Hypothalamus (tissue), 51 donors: Measurements from ENCODE around the gene FBXL16.
A peak's percentile ranks its signal among the peaks of the same experiment; 100 is the strongest.
"Not testable (repeated sequence)": the region's sequence is repeated elsewhere in the genome, so short reads cannot be mapped to it uniquely, and the experiment has no call there.

Experiments used
- DNase-seq, 51 donors: peaks; one replicate each; lab custom pipeline; 2025; lab: John Stamatoyannopoulos, UW

FBXL16 gene

GRCh38 chr16:694187-694862 is 11.3 kb downstream of the FBXL16 start:
- DNase-seq = no peak

GRCh38 chr16:693766-694165 is 11.8 kb downstream of the FBXL16 start:
- DNase-seq = no peak

- DNase-seq = no peak
Measured at GRCh38 chr16:693364-693763, 12.2 kb downstream of the FBXL16 start.

GRCh38 chr16:692356-693108 is 13.1 kb downstream of the FBXL16 start:
- no peak for DNase-seq

- DNase-seq = not testable (repeated sequence)
Measured at GRCh38 chr16:691242-691641, 14.4 kb downstream of the FBXL16 start.

- DNase-seq = no peak
Measured at GRCh38 chr16:689175-689897, 16.3 kb downstream of the FBXL16 start.

GRCh38 chr16:687499-687898 is 18.1 kb downstream of the FBXL16 start:
- no peak for DNase-seq

- no peak for DNase-seq
Measured at GRCh38 chr16:686459-687260, 18.9 kb downstream of the FBXL16 start.

GRCh38 chr16:685967-686366 is 19.6 kb downstream of the FBXL16 start:
- peak in 1 of 51 donors; percentile 13 for DNase-seq

GRCh38 chr16:684961-685696 is 20.5 kb downstream of the FBXL16 start:
- no peak for DNase-seq

- peak; percentile 62 to 99 (median 94) for DNase-seq
Measured at GRCh38 chr16:684071-684794, 21.4 kb downstream of the FBXL16 start, which contains the start of gene JMJD8. Gene JMJD8 (minus strand): TSS chr16:684334. CDS start chr16:684319, 15 bp downstream.

GRCh38 chr16:683396-684070 is 22.1 kb downstream of the FBXL16 start:
- peak in 1 of 51 donors; percentile 13 for DNase-seq

GRCh38 chr16:682493-683395 is 22.9 kb downstream of the FBXL16 start:
- DNase-seq = no peak

- DNase-seq = no peak
Measured at GRCh38 chr16:681746-682427, 23.7 kb downstream of the FBXL16 start.

GRCh38 chr16:680967-681745 is 24.4 kb downstream of the FBXL16 start:
- DNase-seq = peak in 1 of 51 donors; percentile 34

- DNase-seq = peak in 1 of 51 donors; percentile 53
Measured at GRCh38 chr16:680625-680945, 25.0 kb downstream of the FBXL16 start.
